ENCODE measurements around the gene FAM228B. TPM values are rescaled to one million over a fixed set of nuclear protein-coding genes. Genes with fewer than 3 reads are reported as not detected.

The FAM228B gene
- total RNA-seq, 1 donor from 2014 or later = 18.9 TPM

GRCh38 chr2:24076849-24077534, 46.3 kb upstream of the FAM228B start:
- no peak for TF ChIP-seq CTCF (IDR thresholded peaks at IDR 0.05; ENCODE audit: partially characterized antibody, unreplicated experiment)
- Mint-ChIP-seq H3K4me1 (ENCODE audit: low read depth, unreplicated experiment) (peaks cover 8% of the 10 kb centered on the region), H3K4me3 (ENCODE audit: unreplicated experiment) (peak overlapping the region; percentile 98), H3K27me3 (ENCODE audit: unreplicated experiment) (no peaks in the 10 kb centered on the region), H3K36me3 (ENCODE audit: unreplicated experiment) (no peaks in the 10 kb centered on the region), H3K27ac (ENCODE audit: unreplicated experiment) (peak overlapping the region; percentile 59), H3K9me3 (ENCODE audit: unreplicated experiment) (peaks cover 12% of the 10 kb centered on the region)
- DNase-seq = peak; percentile 24

DNA sequence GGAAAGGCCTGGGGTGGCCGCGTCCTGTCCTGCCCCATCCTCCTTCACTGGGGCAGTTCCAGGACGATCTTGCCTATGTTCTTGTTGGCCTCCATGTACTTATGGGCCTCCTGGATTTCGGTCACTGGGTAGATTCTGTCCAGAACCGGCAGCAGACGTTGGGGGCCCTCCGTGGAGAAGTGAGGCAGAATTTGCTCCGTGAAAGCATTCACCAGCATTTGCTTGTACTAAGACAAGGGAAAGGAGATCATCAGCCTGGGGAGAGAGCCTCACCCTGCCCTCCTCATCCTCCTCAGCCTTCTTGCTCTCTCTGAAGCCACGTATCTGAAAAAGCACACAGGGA, 45.8 kb upstream of the FAM228B start:
- Mint-ChIP-seq H3K27me3 (ENCODE audit: unreplicated experiment) (no peaks in the 10 kb centered on the region), H3K9me3 (ENCODE audit: unreplicated experiment) (peaks cover 12% of the 10 kb centered on the region), H3K36me3 (ENCODE audit: unreplicated experiment) (no peaks in the 10 kb centered on the region), H3K27ac (ENCODE audit: unreplicated experiment) (peak overlapping the region; percentile 59), H3K4me3 (ENCODE audit: unreplicated experiment) (peak overlapping the region; percentile 98), H3K4me1 (ENCODE audit: low read depth, unreplicated experiment) (peaks cover 8% of the 10 kb centered on the region)
- no peak for TF ChIP-seq CTCF (IDR thresholded peaks at IDR 0.05; ENCODE audit: partially characterized antibody, unreplicated experiment)
- no peak for DNase-seq

GRCh38 chr2:24077879-24078278, 45.4 kb upstream of the FAM228B start:
- peak overlapping the region; percentile 98 for H3K4me3 Mint-ChIP-seq (ENCODE audit: unreplicated experiment)
- H3K36me3 Mint-ChIP-seq (ENCODE audit: unreplicated experiment) = no peaks in the 10 kb centered on the region
- peaks cover 8% of the 10 kb centered on the region for H3K4me1 Mint-ChIP-seq (ENCODE audit: low read depth, unreplicated experiment)
- no peaks in the 10 kb centered on the region for H3K27me3 Mint-ChIP-seq (ENCODE audit: unreplicated experiment)
- peaks cover 12% of the 10 kb centered on the region for H3K9me3 Mint-ChIP-seq (ENCODE audit: unreplicated experiment)
- H3K27ac Mint-ChIP-seq (ENCODE audit: unreplicated experiment) = peak overlapping the region; percentile 59
- TF ChIP-seq CTCF (IDR thresholded peaks at IDR 0.05; ENCODE audit: partially characterized antibody, unreplicated experiment) = no peak
- no peak for DNase-seq

DNA sequence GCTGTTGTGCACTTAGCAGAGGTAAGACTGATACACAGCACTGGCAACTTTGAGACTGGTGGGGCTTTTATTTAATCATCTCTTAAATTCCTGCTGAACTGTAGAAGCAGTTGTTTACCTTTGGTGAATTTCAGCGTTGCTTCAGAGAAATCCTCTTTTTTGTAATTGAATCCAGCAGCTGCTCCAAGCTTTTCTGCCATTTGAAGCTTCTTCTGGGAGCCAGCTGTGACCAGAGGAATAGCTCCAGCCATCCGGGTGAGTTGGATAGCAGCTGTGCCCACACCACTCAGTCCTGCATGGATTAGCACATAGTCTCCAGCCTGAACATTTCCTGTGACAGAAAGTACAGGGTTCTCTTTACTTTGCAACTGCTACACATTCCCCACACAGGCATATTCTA, 42.6 kb upstream of the FAM228B start:
- DNase-seq = no peak
- H3K4me1 Mint-ChIP-seq (ENCODE audit: low read depth, unreplicated experiment) = peaks cover 13% of the 10 kb centered on the region
- H3K9me3 Mint-ChIP-seq (ENCODE audit: unreplicated experiment) = peaks cover 16% of the 10 kb centered on the region
- no peak for TF ChIP-seq CTCF (IDR thresholded peaks at IDR 0.05; ENCODE audit: partially characterized antibody, unreplicated experiment)
- H3K4me3 Mint-ChIP-seq (ENCODE audit: unreplicated experiment) = no peak overlapping the region
- H3K27ac Mint-ChIP-seq (ENCODE audit: unreplicated experiment) = no peak overlapping the region
- peaks cover 9% of the 10 kb centered on the region for H3K27me3 Mint-ChIP-seq (ENCODE audit: unreplicated experiment)
- H3K36me3 Mint-ChIP-seq (ENCODE audit: unreplicated experiment) = no peaks in the 10 kb centered on the region

DNA sequence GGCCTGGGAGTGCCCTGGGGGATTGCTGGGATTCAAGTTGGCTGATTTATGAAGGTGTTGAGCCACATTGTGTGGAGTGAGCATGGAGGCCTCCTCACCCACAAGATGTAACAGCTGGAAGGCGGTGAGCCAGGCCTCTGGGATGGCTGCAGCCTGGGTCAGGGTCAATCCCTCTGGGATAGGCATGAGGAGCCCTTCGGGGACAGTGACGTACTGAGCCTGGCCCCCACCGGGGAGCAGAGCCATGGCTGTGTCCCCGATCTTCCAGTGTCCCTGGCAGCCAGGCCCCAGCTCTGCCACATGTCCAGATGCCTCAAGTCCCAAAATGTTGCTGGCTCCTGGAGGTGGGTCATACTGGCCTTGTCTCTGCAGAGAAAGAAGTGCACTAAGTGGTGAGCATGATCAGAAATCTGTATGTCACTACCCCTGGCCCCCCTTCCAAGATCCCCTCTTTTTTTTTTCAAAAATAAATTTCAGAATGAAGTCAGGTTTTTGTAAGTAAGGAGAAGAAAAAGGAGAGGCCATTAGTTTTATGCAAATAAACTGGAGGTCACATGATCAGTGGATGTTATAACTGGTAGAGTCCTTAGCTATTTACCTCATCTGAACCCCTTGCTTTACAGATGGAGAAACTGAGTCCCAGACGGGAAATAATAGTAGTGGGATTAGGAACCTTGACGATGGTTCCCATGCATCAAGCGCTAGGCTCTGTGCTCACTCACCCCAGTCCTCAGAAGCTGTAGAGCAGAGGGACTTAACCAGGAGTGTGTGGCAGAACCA, 40.3 kb upstream of the FAM228B start:
- Mint-ChIP-seq H3K36me3 (ENCODE audit: unreplicated experiment) (no peaks in the 10 kb centered on the region), H3K4me3 (ENCODE audit: unreplicated experiment) (peak overlapping the region; percentile 93), H3K27ac (ENCODE audit: unreplicated experiment) (peak overlapping the region; percentile 98), H3K27me3 (ENCODE audit: unreplicated experiment) (peaks cover 9% of the 10 kb centered on the region), H3K4me1 (ENCODE audit: low read depth, unreplicated experiment) (peaks cover 13% of the 10 kb centered on the region), H3K9me3 (ENCODE audit: unreplicated experiment) (peaks cover 7% of the 10 kb centered on the region)
- no peak for DNase-seq
- TF ChIP-seq CTCF (IDR thresholded peaks at IDR 0.05; ENCODE audit: partially characterized antibody, unreplicated experiment) = no peak
